C4-2B (cell line): Measurements from ENCODE around the gene PCDH9.

Source experiments
- CTCF ChIP-seq: fragments of 450-650 bp; conservative IDR thresholded peaks from 2 replicates; pipeline ENCODE4 v1.5.1; 2017; ENCODE audit warnings: mild to moderate bottlenecking
- ZFX ChIP-seq: fragments of 450-650 bp; IDR thresholded peaks from 2 replicates; pipeline ENCODE4 v1.6.1; 2017

- TF ChIP-seq ZFX (no peak), CTCF (no peak)
These were observed 43.1 kb downstream of the PCDH9 start for GRCh38 chr13:67186995-67187569.
